ENCODE measurements around the gene STAB2.

GRCh38 chr12:103748002-103748401 lies 160.9 kb downstream of the STAB2 start:
- TF ChIP-seq CTCF (IDR thresholded peaks at IDR 0.05; ENCODE audit: low read depth, low read length) (no peak), EZH2phosphoT487 (IDR thresholded peaks at IDR 0.05; ENCODE audit: low read depth) (no peak)
